ENCODE data around the gene TNFAIP2. TPM values are rescaled to one million over a fixed set of nuclear protein-coding genes. Genes with fewer than 3 reads are reported as not detected.
"Not testable (repeated sequence)": the region's sequence is repeated elsewhere in the genome, so short reads cannot be mapped to it uniquely, and the experiment has no call there.

Gene TNFAIP2
- total RNA-seq, 1 experiment from 2014 or later, result 8.1 TPM

GRCh38 chr14:103149351-103150237, 26.3 kb downstream of the TNFAIP2 start:
- no peaks in the 10 kb centered on the region for H3K27me3 Mint-ChIP-seq (ENCODE audit: insufficient read depth, unreplicated experiment)
- BruUV-seq (replicated peaks), result no TSS peak
- no peaks in the 10 kb centered on the region for H3K36me3 Mint-ChIP-seq (ENCODE audit: insufficient read depth, unreplicated experiment)
- no peak for DNase-seq
- no peaks in the 10 kb centered on the region for H3K4me1 ChIP-seq
- H3K4me3 ChIP-seq (ENCODE audit: low read depth, low read length), result no peak overlapping the region
- H3K9me3 ChIP-seq, result no peaks in the 10 kb centered on the region
- H3K4me1 Mint-ChIP-seq (ENCODE audit: low read depth, unreplicated experiment), result no peaks in the 10 kb centered on the region
- no peaks in the 10 kb centered on the region for H3K36me3 ChIP-seq (ENCODE audit: control insufficient read depth, insufficient read depth, low read length)
- H3K27ac Mint-ChIP-seq (ENCODE audit: unreplicated experiment), result no peak overlapping the region
- TF ChIP-seq, protein P1, sequence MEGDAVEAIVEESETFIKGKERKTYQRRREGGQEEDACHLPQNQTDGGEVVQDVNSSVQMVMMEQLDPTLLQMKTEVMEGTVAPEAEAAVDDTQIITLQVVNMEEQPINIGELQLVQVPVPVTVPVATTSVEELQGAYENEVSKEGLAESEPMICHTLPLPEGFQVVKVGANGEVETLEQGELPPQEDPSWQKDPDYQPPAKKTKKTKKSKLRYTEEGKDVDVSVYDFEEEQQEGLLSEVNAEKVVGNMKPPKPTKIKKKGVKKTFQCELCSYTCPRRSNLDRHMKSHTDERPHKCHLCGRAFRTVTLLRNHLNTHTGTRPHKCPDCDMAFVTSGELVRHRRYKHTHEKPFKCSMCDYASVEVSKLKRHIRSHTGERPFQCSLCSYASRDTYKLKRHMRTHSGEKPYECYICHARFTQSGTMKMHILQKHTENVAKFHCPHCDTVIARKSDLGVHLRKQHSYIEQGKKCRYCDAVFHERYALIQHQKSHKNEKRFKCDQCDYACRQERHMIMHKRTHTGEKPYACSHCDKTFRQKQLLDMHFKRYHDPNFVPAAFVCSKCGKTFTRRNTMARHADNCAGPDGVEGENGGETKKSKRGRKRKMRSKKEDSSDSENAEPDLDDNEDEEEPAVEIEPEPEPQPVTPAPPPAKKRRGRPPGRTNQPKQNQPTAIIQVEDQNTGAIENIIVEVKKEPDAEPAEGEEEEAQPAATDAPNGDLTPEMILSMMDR (IDR thresholded peaks at IDR 0.05; ENCODE audit: insufficient read depth in 1 of 2, low read depth in 1 of 2, low read length in 1 of 2, severe bottlenecking in 1 of 2, unreplicated experiment in 1 of 2), result no peak
- no peaks in the 10 kb centered on the region for H3K27me3 ChIP-seq (replicated peaks; ENCODE audit: control insufficient read depth, insufficient read depth, low read length)
- CTCF ChIA-PET, result no interaction called here
- POLR2A ChIA-PET, result no interaction called here
- intact Hi-C loops (cut with micrococcal nuclease; ENCODE audit: unreplicated experiment), result no loop called here
- no peaks in the 10 kb centered on the region for H3K9me3 Mint-ChIP-seq (ENCODE audit: unreplicated experiment)
- H3K4me3 Mint-ChIP-seq (ENCODE audit: unreplicated experiment), result no peak overlapping the region

DNA sequence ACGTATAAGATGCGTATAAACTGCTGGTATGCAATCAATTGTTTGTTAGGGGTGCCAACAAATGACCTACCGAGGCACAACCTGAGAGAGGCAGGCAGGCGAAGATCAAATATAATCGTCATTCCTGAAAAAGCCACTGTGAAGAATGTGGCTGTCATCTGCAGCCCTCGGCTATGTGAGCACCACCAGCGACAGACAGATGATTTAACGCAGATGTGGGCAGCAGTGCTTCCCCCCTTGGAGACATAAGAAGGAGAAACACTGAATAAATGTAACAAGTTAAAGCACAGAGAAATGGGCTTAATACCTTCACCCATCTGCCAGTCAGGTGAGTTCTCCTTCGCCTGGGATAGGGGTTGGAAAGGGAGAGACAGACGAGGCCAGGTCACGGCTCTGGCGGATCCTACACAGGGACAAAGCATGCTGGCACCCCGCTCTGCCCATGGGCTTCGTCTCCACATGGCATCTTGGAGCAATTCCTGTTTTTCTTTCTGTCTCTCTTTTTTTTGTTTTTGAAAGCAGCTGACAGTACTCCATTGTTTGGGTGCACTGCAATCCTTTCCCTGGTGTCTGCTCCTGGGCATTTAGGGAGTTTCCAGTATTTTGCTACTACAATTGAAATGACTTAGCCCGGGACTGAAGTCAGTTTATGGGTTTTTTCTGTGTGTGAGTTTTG, 28.1 kb downstream of the TNFAIP2 start:
- Histone ChIP-seq H3K27me3 (replicated peaks; ENCODE audit: control insufficient read depth, insufficient read depth, low read length) (no peaks in the 10 kb centered on the region), H3K9me3 (no peaks in the 10 kb centered on the region), H3K36me3 (ENCODE audit: control insufficient read depth, insufficient read depth, low read length) (no peaks in the 10 kb centered on the region), H3K4me3 (ENCODE audit: low read depth, low read length) (no peak overlapping the region), H3K4me1 (no peaks in the 10 kb centered on the region)
- POLR2A ChIA-PET, result no interaction called here
- Mint-ChIP-seq H3K27me3 (ENCODE audit: insufficient read depth, unreplicated experiment) (no peaks in the 10 kb centered on the region), H3K9me3 (ENCODE audit: unreplicated experiment) (no peaks in the 10 kb centered on the region), H3K4me1 (ENCODE audit: low read depth, unreplicated experiment) (no peaks in the 10 kb centered on the region), H3K4me3 (ENCODE audit: unreplicated experiment) (no peak overlapping the region), H3K27ac (ENCODE audit: unreplicated experiment) (no peak overlapping the region), H3K36me3 (ENCODE audit: insufficient read depth, unreplicated experiment) (no peaks in the 10 kb centered on the region)
- TF ChIP-seq, protein P1 (IDR thresholded peaks at IDR 0.05; ENCODE audit: insufficient read depth in 1 of 2, low read depth in 1 of 2, low read length in 1 of 2, severe bottlenecking in 1 of 2, unreplicated experiment in 1 of 2), result no peak
- DNase-seq, result no peak
- intact Hi-C loops (cut with micrococcal nuclease; ENCODE audit: unreplicated experiment), result no loop called here
- no TSS peak for BruUV-seq (replicated peaks)
- CTCF ChIA-PET, result interaction anchor here (0.6 kb wide), 1 partner anchor 50 kb away, joined by 6 read pairs; no protein-coding TSS in a partner anchor

DNA sequence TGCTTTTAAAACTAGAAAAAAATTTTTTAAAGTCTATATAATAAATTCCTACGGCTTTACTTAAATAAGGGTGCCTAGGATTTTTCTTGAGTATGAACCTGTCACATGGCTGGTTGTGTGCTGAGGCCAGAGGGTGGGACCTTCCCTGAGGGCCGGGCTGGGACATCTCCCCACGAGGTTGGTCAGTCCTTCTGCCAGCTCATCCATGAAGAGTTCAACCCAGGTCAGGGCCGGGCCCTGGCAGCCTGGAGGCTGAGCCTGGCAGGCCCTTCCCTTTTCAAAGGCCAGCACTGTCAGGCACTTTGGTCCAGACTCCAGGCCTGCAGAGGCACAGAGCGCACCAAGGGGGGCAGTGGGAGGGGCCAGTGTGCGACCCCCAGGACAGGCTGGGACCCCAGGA, 31.7 kb downstream of the TNFAIP2 start:
- Mint-ChIP-seq H3K9me3 (ENCODE audit: unreplicated experiment) (no peaks in the 10 kb centered on the region), H3K4me1 (ENCODE audit: low read depth, unreplicated experiment) (peaks cover 6% of the 10 kb centered on the region), H3K36me3 (ENCODE audit: insufficient read depth, unreplicated experiment) (peaks cover 11% of the 10 kb centered on the region), H3K4me3 (ENCODE audit: unreplicated experiment) (no peak overlapping the region), H3K27me3 (ENCODE audit: insufficient read depth, unreplicated experiment) (no peaks in the 10 kb centered on the region), H3K27ac (ENCODE audit: unreplicated experiment) (no peak overlapping the region)
- CTCF ChIA-PET, result interaction anchor here (0.6 kb wide), 1 partner anchor 17 kb away, joined by 3 read pairs; no protein-coding TSS in a partner anchor
- Histone ChIP-seq H3K36me3 (ENCODE audit: control insufficient read depth, insufficient read depth, low read length) (no peaks in the 10 kb centered on the region), H3K4me3 (ENCODE audit: low read depth, low read length) (no peak overlapping the region), H3K4me1 (peaks cover 24% of the 10 kb centered on the region), H3K27me3 (replicated peaks; ENCODE audit: control insufficient read depth, insufficient read depth, low read length) (no peaks in the 10 kb centered on the region), H3K9me3 (peaks cover 9% of the 10 kb centered on the region)
- DNase-seq, result peak; percentile 40 to 53
- no TSS peak for BruUV-seq (replicated peaks)
- intact Hi-C loops (cut with micrococcal nuclease; ENCODE audit: unreplicated experiment), result no loop called here
- POLR2A ChIA-PET, result no interaction called here
- TF ChIP-seq, protein P1 (IDR thresholded peaks at IDR 0.05; ENCODE audit: insufficient read depth in 1 of 2, low read depth in 1 of 2, low read length in 1 of 2, severe bottlenecking in 1 of 2, unreplicated experiment in 1 of 2), result no peak

DNA sequence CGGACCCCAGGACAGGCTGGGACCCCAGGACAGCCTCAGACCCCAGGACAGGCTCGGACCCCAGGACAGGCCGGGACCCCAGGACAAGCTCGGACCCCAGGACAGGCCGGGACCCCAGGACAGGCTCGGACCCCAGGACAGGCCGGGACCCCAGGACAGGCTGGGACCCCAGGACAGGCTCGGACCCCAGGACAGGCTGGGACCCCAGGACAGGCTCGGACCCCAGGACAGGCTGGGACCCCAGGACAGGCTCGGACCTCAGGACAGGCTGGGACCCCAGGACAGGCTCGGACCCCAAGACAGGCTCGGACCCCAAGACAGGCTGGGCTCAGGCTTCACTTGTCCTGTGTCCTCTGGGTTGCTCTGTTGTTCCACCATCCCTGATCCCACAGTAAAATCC, 32.2 kb downstream of the TNFAIP2 start:
- peaks cover 11% of the 10 kb centered on the region for H3K36me3 Mint-ChIP-seq (ENCODE audit: insufficient read depth, unreplicated experiment)
- H3K9me3 Mint-ChIP-seq (ENCODE audit: unreplicated experiment); H3K4me1 Mint-ChIP-seq (ENCODE audit: low read depth, unreplicated experiment); H3K4me3 Mint-ChIP-seq (ENCODE audit: unreplicated experiment); H3K27me3 Mint-ChIP-seq (ENCODE audit: insufficient read depth, unreplicated experiment); H3K27me3 ChIP-seq (replicated peaks; ENCODE audit: control insufficient read depth, insufficient read depth, low read length); H3K27ac Mint-ChIP-seq (ENCODE audit: unreplicated experiment); H3K36me3 ChIP-seq (ENCODE audit: control insufficient read depth, insufficient read depth, low read length); BruUV-seq (replicated peaks); intact Hi-C loops (cut with micrococcal nuclease; ENCODE audit: unreplicated experiment); H3K4me3 ChIP-seq (ENCODE audit: low read depth, low read length); CTCF ChIA-PET; DNase-seq; POLR2A ChIA-PET: not testable (repeated sequence)
- Histone ChIP-seq H3K4me1 (peaks cover 24% of the 10 kb centered on the region), H3K9me3 (peaks cover 12% of the 10 kb centered on the region)

Measured in Caco-2 (cell line).